NOMO-1 treated with DMSO at 0.1 percent for 48 hours (cell line): ENCODE measurements around the gene CDH8.
"Not testable (repeated sequence)": the region's sequence is repeated elsewhere in the genome, so short reads cannot be mapped to it uniquely, and the experiment has no call there.

Experiments used
- DNase-seq: peaks from one replicate; lab custom pipeline; 2025; ENCODE audit not compliant: unreplicated experiment; lab: John Stamatoyannopoulos, UW

CDH8 gene

GRCh38 chr16:61797961-61798507 is 238.2 kb downstream of the CDH8 start:
- no peak for DNase-seq

GRCh38 chr16:61797296-61797795 is 238.9 kb downstream of the CDH8 start:
- DNase-seq = no peak

GRCh38 chr16:61792194-61792909 is 243.9 kb downstream of the CDH8 start:
- DNase-seq = no peak

- DNase-seq = no peak
Measured at GRCh38 chr16:61791464-61791863, 244.8 kb downstream of the CDH8 start.

- not testable (repeated sequence) for DNase-seq
Measured at GRCh38 chr16:61781855-61782254, 254.4 kb downstream of the CDH8 start.

GRCh38 chr16:61780161-61780560 is 256.1 kb downstream of the CDH8 start:
- no peak for DNase-seq

GRCh38 chr16:61770301-61770700 is 265.9 kb downstream of the CDH8 start:
- DNase-seq = no peak

- no peak for DNase-seq
Measured at GRCh38 chr16:61763991-61764390, 272.2 kb downstream of the CDH8 start.

GRCh38 chr16:61763013-61763412 is 273.2 kb downstream of the CDH8 start:
- no peak for DNase-seq

GRCh38 chr16:61730997-61731396 is 305.2 kb downstream of the CDH8 start:
- no peak for DNase-seq

- DNase-seq = no peak
Measured at GRCh38 chr16:61726701-61727100, 309.5 kb downstream of the CDH8 start.

- DNase-seq = no peak
Measured at GRCh38 chr16:61726125-61726524, 310.1 kb downstream of the CDH8 start.

- DNase-seq = no peak
Measured at GRCh38 chr16:61721544-61721943, 314.7 kb downstream of the CDH8 start.

GRCh38 chr16:61715393-61715792 is 320.8 kb downstream of the CDH8 start:
- DNase-seq = no peak

- no peak for DNase-seq
Measured at GRCh38 chr16:61713787-61714186, 322.5 kb downstream of the CDH8 start.

GRCh38 chr16:61699640-61700039 is 336.6 kb downstream of the CDH8 start:
- not testable (repeated sequence) for DNase-seq

GRCh38 chr16:61684541-61684940 is 351.7 kb downstream of the CDH8 start:
- DNase-seq = no peak

GRCh38 chr16:61681673-61682072 is 354.6 kb downstream of the CDH8 start:
- DNase-seq = no peak

GRCh38 chr16:61681124-61681523 is 355.1 kb downstream of the CDH8 start:
- no peak for DNase-seq

GRCh38 chr16:61678182-61678581 is 358.1 kb downstream of the CDH8 start:
- no peak for DNase-seq

GRCh38 chr16:61677776-61678175 is 358.5 kb downstream of the CDH8 start:
- DNase-seq = no peak

- no peak for DNase-seq
Measured at GRCh38 chr16:61676740-61677139, 359.5 kb downstream of the CDH8 start.

GRCh38 chr16:61671161-61671560 is 365.1 kb downstream of the CDH8 start:
- DNase-seq = no peak
